ENCODE measurements around the gene RPTOR.

The RPTOR gene

DNA sequence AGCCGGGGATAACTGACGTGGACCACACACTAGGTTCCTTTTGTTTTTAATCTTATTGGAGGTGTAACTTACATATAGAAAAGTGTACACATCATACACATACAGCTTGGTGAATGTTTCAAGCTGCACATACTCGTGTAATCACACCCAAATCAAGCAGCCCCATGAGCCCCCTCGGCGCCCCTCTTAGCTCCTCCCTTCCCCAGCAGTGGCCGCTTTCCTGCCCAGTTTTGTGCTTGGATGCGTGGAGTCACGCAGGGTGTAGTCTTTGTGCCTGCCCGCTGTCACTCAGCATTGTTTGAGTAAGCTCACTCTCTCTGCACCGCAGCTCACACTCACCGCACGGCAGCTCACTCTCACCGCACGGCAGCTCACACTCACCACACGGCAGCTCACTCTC, 295.3 kb downstream of the RPTOR start:
- DNase-seq, result no peak

DNA sequence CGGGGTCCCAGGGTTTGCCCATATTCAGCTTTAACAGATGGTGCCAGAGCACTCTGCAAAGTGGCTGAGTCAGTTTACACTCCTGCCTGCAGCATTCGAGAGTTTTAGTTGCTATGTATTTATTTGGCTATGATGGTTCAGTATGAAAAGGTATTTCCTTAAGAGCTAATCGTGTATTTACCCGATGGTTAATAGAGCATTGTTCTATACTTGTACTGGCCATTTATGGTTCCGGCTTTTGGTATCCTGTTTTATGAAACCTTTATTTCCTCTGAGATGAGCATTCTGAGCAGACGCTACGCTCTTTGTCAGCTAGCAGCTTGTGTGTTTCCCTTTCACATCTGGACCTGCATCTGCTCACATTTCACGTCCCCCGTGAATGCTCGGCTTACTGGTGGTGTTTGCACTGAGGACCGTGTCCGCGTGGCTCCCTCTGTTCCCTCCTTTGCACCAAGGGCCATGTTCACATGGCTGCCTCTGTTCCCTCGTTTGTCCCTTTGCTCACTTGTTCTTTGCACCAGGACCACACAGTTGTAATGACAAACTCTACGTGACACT, 297.9 kb downstream of the RPTOR start:
- no peak for DNase-seq

DNA sequence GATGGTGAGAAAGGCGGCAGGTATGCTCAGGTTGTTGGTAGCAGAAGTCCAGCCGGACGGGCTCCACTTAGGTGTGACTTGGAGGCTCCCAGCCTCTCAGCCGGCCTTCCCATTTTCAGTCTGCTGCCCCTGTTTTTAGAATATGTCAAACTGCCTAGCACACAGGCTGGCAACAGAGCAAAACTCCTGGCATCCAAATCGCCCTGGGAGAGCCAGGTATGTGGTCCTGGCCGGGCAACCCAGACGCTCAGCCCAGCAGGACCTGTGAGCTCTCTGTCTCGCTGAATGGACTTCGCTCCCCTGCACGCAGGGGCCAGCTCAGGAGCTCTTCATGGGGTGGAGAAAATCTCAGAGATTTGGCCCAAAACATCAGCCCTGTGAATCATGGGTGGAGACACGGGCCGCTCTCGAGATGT, 299.1 kb downstream of the RPTOR start:
- no peak for DNase-seq

DNA sequence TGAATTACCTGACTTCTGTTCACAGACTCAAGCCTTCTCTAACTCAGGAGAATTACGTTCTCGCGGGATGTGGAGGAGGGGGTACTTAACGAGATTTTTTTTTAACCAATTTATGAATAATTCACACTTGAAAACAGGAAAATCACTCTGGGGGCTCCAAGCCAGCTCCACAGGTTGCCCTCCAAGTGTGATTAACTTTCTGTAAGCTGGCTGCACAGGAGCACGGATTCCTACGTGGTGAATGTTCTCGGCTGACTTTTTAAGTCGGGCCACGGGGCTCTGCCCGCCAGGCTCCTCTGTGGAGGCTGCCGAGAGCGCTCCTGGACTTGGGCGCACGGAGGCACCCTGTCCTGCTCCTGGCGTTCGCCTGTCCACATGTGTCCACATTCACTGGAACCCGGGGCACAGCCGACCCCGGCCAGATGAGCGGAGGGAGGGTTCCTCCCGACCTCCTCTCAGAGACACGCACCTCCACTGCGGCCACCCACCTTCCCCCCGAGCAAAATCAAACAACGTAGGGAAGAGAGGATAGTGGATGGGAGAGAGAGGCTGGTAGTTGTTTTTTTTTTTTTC, 299.9 kb downstream of the RPTOR start:
- no peak for DNase-seq

DNA sequence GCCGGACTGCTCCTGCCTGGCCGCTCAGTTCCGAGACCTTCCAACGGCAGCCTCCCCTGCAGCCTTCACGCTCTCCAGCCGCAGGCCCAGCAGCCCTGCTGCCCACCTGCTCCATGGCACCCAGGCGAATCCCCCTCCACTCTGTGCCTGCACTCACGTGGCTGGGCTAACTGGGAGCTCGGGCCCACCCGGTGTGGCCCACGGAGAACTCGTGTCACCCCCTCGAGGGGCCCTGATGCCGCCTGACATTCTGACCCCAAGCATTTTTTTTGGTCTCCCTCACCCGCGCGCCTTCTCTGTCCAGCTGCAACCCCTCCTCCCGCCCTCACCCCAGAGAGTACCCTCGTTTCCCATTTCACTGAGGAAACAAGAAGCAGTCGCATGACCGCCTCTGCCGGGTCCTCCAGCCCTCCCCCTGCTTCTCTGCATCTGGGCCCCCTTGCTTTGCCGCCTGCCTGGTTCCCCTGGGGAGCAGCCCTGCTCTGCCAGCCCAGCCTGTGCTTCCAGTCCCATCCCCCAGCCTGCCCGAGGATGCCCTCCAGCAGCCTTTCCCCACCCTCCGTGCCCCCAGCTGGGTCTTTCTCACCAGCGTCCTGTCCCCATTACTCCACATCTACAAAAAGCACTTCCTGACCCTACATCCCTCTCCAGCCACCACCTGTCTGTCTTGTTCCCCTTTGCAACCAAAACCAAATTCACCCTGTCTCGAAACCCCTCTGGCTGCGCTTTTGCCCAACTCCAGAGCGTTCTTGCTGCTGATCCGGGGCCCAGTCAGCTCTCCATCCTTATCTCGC, 300.6 kb downstream of the RPTOR start:
- DNase-seq, result no peak

DNA sequence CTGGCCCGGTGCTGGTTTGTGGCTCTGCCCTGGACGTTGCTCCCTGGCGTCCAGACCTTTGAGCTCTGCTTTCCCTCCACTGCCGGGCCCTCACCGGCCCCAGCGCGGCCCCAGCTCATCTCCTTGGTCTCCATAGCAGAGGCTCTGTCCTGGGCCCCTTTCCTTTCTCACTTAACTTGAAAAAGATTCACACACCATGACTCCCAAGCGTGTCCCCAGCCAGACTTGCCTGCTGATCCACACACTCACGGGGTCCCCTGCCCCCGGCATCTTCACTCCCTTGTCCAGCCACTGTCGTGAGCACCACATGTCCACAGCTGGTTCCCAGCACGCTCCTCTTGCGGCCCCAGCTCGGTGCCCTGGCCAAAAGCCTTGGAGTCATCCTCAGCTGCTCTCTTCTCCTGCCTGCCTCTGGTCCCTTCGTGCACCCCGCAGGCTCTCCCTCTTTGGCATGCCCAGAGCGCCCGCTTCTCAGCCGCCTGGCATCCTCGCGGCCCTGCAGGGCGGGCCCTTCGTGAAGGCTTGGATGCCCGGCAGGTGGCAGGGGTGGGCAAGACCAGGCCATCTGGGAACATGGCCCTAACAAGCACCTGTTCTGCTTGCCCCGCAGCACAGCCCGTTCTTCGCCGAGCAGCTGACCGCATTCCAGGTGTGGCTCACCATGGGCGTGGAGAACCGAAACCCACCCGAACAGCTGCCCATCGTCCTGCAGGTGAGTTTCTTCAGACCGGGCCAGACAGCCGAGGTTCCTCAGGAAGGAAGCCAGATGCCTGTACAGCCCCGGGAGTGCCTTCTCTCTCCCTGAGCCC, 301.4 kb downstream of the RPTOR start:
- no peak for DNase-seq

DNA sequence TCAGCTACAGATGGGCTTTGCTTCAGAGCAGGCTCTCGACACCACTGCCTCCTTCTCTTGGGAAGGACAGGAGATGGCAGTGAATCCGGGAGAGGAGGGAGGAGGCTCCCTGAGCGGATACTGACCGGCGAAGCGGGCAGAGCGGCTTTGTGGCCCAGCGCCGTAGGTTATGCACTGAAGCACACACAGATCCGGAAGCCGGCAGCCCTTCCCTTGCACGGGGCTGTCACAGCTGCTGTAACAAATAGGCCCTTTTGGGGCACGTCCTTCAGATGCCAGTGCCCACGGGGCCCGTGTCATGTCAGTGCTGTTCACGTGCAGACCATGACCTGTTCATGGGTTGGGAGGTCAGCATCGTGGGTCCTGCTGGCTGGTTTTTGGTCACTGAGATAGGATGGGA, 302.3 kb downstream of the RPTOR start:
- DNase-seq, result no peak

DNA sequence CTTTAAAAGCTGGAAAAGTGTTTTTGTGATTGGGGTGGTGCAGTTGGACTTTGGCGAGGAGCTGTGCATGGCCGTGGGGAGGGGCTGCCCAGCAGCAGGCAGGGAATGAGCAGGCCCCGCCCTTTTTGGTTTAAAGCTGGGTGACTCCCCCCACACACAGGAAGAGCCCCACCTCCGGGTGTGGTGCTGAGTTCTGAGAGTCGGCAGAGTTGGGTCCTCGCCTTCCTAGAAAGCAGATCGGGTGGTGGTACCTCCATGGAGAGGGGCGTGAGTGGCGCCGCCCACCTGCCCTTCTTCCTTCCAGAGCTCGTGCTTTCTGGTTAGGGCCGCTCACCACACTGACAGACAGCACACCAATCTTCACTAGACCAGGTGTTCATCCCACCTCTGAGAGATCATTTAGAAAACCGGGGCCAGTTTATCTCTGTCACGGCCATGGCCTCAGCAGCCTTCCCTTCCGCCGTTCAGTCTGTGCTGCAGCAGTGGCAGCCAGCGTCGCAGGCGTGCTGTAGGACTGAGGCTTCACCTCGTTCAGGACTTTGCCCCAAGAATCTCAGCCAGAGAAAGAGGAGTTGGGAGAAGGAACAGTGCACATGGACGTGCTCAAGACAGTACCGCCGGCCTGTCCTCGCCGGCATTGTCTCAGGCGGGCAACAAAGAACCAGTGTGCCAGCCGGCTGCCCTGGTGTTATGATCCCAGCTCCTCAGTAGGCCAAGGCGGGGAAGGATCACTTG, 303.0 kb downstream of the RPTOR start:
- DNase-seq, result no peak

DNA sequence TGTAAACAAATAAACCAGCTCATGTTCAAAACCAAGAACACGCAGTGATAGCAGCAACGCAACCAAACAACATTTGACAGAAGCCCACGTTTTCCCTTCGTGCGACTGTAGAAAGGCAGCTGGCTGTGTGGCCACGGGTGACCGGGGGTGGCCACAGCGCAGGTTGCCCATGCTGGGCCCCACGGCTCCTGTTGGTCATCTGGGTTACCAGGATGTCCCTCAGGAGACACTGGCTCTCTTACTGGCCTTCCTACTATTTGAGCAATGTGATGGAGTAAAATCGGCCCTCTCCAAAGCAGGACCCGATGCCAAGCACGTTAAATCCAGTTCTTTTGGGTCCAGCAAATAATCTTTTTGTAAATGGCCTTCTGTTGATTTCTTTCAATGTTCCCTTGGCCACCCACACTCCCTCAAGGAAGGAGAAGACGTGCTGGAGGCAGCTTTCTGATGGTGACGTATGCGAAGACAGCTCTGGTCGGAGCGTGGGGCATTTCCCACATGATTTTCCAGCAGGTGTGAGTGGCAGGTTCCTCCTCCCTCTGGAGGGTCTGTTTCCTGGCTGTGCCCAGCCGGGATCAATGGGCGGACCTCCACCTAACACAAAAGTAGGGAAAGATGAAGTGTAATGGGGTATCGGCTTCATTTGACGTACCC, 303.9 kb downstream of the RPTOR start:
- no peak for DNase-seq

DNA sequence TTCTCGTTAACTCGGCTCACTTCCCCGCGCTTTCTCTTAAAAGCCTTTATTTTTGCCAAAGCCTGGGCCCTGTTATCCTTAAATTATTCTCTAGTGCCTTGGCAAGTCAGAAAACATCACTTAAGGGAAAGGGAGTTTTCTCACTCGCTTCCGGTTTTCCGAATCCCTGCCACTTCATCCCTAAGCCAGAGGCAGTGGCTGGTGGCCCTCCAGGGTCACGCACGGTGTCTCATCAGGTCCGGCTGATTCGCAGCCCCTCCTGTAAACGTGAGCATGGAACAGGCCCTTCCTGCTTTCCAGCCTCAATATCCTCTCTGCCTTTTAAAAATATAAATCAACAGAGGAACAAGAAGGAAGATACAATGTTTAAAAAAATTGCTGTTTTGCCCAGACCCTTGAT, 304.5 kb downstream of the RPTOR start:
- DNase-seq, result no peak

DNA sequence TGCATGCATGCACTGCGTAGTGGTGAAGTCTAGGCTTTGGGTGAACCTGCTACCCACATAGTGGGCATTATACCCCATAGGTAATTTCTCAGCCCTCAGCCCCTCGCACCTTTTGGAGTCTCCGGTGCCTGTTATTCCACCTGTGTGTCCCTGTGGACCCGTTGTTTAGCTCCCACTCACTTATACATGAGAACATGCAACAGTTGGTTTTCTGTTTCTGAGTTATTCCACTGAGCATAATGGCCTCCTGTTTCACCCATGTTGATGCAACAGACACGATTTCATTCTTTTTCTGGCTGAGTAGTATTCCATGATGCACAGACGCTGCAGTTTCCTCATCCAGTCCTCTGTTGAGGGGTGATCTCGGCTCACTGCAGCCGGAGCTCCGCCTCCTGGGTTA, 305.5 kb downstream of the RPTOR start:
- DNase-seq, result no peak

DNA sequence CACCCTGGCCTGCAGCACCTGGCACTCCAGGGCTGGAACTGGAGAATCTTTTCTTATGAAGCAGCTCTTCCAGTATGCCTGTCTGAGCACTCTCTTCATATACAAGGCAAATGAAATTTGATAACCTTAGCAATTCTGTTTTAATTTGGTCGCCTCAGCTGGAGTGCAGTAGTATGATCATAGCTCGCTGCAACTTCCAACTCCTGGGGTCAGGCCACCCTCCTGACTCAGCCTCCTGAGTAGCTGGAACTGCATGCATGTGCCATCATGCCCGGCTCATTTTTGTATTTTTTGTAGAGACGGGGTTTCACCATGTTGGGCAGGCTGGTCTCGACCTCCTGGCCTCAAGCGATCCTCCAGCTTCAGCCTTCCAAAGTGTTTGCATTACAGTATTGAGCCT, 306.2 kb downstream of the RPTOR start:
- no peak for DNase-seq

DNA sequence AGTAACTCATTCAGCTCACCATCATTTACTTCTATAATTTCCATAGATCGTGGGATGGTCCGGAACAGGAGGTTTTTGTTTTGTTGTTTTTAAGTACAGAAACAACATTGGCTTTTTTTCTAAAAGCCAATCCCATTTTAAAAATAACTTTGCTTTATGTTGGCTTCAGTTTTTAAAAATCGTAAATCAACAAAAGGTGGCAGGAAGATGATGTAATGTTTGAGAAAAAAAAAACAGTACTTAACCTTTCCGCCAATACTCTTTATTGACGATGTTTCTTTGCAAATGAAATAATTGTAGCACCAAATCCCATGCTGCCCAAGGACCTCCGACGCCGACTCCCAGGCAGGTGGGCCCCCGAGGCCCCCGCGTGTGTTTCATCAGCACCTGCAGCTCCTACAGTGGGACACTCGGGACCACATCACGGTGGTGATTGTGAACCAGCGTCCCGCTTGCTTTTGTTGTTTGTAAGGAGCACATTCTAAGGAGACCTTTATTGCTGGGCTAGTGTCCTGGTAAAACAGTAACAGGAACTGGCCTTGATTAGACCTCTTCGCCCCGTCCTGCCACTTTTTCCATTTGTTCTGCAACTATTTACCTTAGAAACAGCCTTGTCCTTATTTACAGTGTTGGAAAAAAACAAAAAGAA, 306.8 kb downstream of the RPTOR start:
- DNase-seq, result no peak

DNA sequence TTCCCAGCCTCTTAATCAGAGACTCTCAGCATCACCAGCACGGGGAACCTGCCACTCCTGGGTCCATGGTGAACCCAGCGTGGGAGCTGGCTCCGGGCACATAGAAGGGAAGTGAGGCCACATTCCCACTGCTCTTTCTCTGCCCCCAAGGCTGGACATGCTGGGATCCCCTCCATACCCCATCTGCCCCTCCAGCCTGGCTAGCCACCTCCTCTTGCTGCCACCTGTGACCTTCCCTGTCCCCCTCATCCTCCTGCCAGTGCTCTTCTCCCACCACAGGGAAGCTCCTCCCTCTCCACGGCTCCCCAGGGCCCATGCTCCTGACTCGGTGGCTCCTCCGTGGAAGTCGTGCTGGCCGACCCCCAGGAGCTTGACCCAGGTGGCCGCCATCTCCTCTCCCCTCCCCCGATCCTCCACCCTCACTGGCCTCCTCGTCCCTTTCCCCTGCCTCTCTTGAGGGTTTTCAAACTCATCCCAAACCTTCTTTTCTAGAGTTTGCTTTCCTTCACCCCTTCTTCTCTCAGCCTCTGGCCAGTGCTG, 307.9 kb downstream of the RPTOR start:
- DNase-seq, result no peak

DNA sequence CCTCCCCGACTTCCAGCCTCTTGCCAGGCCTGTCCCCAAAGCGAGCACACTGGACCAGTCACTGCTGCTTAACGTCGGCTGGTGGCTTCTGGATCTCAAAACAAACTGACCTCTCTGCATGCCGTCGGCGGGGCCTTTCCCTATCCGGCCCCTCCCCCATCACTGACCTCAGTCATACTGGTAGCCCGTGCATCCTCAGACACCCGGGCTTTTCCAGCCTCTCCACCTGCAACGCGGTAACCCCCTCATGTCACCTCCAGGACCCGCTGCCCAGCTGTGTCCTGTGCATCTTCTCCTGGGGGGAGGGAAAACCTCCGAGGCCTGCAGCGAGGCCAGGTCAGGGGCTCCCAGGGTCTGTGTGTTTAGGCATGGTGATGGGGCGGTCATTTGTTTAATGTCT, 308.4 kb downstream of the RPTOR start:
- no peak for DNase-seq

DNA sequence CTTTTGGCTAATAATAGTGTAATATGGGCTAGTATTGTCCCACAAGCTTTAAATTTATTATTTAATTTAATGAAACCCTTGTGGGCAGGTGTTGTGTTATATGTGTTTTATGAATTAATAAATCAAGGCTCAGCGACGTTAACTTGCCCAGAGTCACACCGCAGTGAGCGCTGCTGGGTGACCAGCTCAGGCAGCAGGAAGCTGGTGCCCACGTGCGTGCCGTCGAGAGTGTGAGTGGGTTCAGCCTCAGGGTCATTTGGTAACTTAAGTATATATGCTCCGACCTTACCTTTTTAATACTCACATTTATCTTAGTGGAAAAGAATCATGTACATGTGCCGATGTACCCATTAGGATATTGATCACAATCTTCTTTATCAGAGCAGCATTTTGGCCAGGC, 309.6 kb downstream of the RPTOR start:
- no peak for DNase-seq

DNA sequence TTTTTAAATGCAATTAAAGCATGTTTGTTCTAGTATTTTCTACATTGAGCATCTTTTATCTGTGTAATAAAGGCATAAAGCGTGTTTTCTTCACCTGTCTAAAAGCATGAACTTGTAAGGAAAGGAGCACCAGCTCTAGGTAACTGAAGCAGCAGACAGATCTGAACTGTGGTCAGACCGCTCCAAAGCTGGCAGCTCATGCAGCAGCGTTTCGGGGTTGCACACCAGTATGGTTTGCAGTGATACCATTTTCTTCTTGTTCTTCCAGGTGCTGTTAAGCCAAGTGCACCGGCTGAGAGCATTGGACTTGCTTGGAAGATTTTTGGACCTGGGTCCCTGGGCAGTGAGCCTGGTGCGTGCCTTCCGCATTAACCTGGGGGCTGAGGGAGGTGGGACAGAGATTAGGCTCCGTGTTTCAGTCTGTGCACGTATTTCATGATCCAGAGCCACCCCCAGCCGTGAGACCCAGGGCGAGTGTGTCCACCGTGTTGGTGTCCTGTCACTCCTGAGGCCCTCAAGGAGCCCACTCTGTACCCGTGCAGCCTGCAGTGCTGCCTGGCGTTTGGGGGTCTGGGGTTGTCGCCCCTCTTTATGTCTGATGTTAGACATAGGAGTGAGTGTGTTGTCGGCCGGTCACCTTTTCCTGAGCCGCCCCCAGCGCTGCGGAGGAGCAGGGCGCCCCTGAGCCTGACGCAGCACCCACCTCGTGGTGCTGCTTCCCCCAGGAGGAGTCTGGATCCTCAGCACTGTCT, 310.7 kb downstream of the RPTOR start:
- DNase-seq, result no peak

DNA sequence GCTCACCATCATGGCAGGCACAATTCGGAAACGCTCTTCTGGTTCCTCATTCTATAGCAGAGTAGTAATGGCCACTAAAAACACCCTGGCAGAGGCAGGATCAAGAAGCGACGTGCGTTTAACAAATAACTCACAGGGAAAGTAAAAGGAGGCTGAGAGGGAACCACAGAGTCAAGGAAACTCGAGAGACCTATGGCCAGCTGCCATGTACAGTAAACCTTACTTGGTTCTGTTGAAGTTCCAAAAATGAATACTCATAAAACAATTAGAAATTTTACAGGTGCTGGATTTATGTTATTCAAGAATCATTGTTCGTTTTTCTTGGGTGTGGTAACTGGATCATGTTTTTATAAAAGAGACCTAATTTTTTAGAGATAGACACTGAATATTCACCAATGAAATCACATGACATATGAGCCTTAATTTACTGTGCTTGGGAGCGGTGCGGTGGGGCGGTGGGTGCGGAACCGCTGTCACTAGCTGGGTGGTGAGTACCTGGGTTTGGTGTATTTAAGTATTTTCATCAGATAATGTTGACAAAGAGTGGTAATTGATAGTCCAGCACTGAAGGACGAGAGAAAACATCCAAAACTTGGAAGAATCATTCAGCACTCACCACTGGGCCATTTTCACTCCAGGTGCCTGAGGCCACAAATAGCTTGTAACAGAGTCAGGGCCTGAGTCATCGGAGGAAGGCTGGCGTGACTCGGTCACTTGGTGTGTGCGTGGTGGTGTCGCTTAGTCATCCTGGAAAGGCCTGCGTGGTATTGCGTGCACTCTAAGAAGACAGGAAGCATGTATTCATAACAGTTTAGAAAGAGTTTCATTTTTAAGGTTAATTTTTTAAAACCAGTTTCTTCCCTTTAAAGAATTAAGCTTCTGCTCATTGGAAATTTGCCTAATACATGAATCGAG, 311.6 kb downstream of the RPTOR start:
- peak; percentile 83 for DNase-seq

DNA sequence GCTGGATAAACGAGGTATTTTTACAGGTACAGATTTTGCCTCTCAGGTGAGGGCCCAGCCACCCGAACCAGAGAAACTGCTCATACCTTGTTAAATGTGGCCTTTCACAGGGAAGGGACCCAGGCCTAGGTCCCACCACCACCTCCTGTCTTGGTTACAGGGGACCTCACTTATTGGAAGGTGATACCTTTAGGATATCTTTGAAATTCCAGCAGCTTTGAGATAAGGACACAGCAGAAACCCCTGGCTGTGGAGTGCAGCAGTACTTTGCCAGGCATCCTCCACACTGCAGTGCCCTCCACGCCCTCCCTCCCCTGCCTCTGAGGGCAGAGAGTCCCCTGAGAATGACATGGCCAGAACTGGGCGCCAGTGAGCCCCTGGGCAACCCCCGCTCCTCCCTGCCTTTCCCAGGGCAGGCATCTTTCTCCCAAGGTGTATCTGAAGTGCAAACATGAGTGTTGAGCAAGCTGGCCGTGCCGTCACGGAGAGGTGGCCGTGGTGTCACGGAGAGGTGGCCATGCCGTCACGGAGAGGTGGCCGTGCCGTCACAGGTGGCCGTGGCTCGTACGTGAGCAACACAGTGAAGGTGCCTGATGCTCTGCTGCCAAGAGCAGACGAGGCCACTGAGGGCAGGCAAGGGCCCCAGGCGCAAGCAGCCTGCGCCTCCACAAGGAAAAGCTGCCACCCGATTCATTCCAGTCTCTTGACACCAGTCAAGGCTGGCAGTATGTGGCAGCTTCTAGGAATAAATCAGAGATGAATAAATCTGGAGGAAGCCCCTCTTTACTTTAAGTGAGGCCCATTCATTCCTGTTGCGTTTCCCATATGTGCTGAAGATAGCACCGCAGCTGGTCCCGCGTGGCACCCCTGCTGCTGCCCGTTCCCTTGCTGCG, 312.5 kb downstream of the RPTOR start:
- DNase-seq, result no peak
